ENCODE results near the gene ITPR3.
A peak's percentile ranks its signal among the peaks of the same experiment; 100 is the strongest.

ITPR3 gene

DNA sequence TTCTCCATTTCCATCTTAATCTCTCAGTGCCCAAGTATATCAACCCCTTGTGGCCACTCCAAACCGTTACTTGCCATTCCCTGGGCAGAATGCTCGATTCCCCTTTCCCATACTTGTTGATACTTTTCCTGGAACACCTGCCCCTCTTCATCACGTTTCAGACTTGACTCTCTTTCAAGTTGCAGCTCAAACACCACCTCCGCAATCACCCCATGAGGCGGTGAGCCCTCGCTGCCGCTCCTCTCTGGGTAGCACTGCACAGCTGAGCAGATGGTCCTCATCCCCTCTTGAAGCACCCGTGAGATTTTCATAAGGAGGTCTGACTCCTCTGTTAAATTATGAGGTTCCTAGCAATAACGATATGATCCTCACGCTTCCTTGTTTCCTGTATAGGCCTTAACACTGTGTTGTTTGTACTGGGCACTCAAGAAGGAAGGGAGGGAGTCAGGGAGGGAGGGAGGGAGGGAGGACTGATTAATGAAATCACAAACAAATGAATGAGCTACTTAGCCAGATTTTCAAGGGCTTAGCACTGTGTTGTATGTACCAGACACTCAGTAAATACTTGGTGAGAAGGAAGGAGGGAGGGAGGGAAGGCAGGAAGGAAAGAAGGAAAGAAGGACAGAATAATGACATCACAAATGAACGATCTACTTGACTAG lies 98.3 kb downstream of the ITPR3 start:
- TF ChIP-seq, protein P1, sequence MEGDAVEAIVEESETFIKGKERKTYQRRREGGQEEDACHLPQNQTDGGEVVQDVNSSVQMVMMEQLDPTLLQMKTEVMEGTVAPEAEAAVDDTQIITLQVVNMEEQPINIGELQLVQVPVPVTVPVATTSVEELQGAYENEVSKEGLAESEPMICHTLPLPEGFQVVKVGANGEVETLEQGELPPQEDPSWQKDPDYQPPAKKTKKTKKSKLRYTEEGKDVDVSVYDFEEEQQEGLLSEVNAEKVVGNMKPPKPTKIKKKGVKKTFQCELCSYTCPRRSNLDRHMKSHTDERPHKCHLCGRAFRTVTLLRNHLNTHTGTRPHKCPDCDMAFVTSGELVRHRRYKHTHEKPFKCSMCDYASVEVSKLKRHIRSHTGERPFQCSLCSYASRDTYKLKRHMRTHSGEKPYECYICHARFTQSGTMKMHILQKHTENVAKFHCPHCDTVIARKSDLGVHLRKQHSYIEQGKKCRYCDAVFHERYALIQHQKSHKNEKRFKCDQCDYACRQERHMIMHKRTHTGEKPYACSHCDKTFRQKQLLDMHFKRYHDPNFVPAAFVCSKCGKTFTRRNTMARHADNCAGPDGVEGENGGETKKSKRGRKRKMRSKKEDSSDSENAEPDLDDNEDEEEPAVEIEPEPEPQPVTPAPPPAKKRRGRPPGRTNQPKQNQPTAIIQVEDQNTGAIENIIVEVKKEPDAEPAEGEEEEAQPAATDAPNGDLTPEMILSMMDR (IDR thresholded peaks at IDR 0.05; ENCODE audit: control insufficient read depth, extremely low read depth, insufficient read depth), result no peak
- DNase-seq (ENCODE audit: low read depth), result no peak
- no peak overlapping the region for H3K4me3 ChIP-seq (ENCODE audit: low read depth, low read length)

DNA sequence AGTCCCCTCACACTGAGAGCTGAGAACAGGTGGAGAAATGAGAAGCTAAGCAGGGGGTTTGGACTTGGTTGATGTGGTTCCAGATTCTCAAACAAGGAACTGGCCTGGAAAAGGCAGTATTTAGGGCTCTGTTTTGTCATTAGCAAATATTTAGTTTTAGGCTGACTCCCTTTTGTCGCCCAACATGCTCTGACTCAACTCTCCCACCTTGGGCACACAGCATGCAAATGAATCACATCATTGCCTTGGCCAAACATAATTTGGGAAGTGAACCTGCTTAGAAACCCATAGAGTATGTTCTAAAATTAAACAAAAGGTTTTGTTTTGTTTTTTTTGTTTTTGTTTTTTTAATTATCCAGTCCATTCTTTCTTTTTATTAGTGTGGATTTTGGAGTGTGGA lies 99.9 kb downstream of the ITPR3 start:
- TF ChIP-seq, protein P1 (IDR thresholded peaks at IDR 0.05; ENCODE audit: control insufficient read depth, extremely low read depth, insufficient read depth), result no peak
- no peak for DNase-seq (ENCODE audit: low read depth)
- H3K4me3 ChIP-seq (ENCODE audit: low read depth, low read length), result no peak overlapping the region

DNA sequence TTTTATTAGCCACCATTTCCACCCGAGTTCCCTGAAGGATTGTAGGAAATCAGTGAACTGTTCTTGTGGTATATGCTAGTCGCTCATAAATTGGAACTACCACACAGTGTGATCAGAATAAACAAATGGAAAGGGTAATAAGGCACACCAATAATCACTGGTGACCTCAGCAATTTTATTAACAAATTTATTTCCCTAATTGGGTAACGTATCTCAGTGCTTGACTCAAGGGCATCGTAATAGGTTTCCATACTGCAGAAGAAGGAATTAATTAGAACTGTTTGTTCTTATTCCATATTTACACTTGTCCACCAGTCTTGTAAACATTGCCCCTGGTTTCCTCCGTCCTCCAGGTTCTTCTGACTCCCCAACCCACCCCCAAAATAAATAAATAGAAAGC lies 100.4 kb downstream of the ITPR3 start:
- DNase-seq (ENCODE audit: low read depth), result peak; percentile 81
- TF ChIP-seq, protein P1 (IDR thresholded peaks at IDR 0.05; ENCODE audit: control insufficient read depth, extremely low read depth, insufficient read depth), result no peak
- H3K4me3 ChIP-seq (ENCODE audit: low read depth, low read length), result no peak overlapping the region

DNA sequence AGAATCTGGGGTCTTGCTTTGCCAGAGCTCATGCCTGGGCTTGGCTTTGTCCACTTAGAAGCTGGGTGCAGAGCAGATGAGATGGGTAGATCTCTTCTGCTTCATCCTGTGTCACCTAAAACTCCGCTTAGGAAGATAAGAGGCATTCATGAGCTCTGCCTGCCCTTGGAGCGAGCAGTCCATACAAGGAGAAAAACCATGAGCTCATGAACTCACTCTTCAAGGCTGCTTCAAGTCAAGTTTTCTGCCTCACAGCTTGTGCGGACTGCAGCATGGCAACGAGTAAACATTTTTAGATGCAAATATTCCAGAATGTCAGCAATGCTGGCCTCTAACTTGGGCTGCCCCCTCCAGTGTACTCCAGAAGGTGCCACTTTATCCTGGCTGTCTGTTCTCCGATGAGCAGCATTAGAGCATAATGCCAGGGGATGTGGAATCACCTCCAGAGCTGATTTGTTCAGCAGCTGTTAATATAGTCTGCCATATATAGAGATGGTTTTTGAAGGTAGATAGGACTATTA lies 101.0 kb downstream of the ITPR3 start:
- TF ChIP-seq, protein P1 (IDR thresholded peaks at IDR 0.05; ENCODE audit: control insufficient read depth, extremely low read depth, insufficient read depth), result no peak
- no peak overlapping the region for H3K4me3 ChIP-seq (ENCODE audit: low read depth, low read length)
- no peak for DNase-seq (ENCODE audit: low read depth)

DNA sequence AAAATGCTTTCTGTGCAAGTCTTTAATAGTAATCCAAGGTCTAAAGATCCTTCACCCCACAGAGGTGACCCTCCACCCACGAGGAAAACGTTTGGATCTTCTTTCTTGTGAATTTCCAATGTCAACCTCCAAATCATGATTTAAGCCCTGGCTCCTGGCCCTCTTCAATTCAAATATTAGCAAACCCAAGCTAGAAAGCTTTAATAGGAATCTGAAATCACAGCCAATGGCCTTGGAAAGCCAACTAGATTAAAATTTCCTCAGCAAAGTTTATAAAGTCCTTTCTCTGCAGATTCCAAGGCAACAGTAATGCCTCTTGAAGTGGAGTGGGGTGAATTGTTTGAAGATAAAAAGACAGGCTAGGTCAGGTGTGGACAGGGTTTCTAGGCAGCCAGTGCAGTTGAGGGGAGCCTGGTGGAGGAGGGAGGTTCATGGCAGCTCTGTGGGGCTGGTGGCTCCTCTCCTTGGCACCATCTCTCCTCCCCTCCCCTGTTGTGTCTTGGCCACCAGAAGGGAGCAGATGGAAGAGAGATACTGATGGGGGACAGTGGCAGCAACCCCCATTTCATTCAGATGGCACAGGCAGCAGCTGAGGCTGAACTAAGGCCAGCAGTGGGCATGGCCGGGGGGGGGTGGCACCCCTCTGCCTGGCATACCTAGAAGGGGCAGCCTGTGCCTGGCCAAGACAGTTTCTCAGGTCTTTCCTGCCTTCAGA lies 102.4 kb downstream of the ITPR3 start:
- TF ChIP-seq, protein P1 (IDR thresholded peaks at IDR 0.05; ENCODE audit: control insufficient read depth, extremely low read depth, insufficient read depth), result no peak
- DNase-seq (ENCODE audit: low read depth), result no peak
- H3K4me3 ChIP-seq (ENCODE audit: low read depth, low read length), result no peak overlapping the region

DNA sequence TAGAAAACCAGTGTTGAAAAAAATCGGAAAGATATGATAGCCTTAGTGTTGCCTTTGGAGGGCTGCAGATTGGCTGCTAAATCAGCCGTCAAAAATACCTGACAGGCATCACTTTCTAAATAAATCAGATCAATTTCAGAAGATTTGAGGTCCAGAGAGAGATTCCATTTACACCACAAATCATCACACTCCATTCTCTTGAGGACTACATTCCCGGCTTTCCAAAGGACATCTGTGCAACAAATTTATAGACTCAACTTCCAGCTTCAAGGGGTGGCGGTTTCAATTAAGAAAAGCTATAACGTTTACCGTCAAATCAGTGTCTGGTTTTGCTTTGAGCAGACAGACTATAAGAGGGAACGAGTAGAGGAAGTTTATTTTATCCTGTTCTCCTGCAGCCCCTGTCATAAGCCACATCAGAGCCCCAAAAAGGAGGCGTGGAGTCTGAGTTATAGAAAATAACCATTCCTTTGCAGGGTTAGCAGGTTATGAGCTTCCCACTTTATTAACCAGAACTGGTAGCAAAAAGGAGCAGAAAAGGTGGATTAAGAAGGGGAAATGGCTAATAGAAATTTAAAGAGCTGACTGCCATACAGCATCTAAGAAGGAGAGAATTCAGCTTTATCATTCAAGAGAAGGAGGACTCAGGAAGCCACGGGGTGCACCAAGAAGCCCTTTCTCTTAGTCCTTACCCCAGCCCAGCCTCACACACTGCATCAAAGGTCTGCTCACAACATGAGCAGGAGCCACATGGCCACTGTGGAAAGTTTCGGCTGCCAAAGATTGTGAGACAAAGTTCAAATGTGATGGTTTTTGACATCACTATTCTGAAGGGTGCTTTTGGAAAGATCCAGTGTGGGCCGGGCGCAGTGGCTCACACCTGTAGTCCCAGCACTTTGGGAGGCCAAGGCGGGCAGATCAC lies 103.2 kb downstream of the ITPR3 start:
- H3K4me3 ChIP-seq (ENCODE audit: low read depth, low read length), result no peak overlapping the region
- no peak for DNase-seq (ENCODE audit: low read depth)
- TF ChIP-seq, protein P1 (IDR thresholded peaks at IDR 0.05; ENCODE audit: control insufficient read depth, extremely low read depth, insufficient read depth), result no peak
